CD4-positive, alpha-beta T cell treated with Interferon alpha-2 for 1 hour (primary cell): ENCODE measurements around the gene GRIK5.
"Not testable (repeated sequence)": the region's sequence is repeated elsewhere in the genome, so short reads cannot be mapped to it uniquely, and the experiment has no call there.

Experiments used
- DNase-seq, 2 donors: peaks; one replicate each; pipeline ENCODE4 v3.0.0-alpha.2; 2020 to 2022

The GRIK5 gene

GRCh38 chr19:42069619-42070351 lies at the start of gene GRIK5:
Gene GRIK5 (minus strand): TSS chr19:42070206. CDS start chr19:42065770, 4,436 bp downstream.
- DNase-seq, result no peak

GRCh38 chr19:42117076-42117475 lies 47.1 kb upstream of the GRIK5 start:
- no peak for DNase-seq

DNA sequence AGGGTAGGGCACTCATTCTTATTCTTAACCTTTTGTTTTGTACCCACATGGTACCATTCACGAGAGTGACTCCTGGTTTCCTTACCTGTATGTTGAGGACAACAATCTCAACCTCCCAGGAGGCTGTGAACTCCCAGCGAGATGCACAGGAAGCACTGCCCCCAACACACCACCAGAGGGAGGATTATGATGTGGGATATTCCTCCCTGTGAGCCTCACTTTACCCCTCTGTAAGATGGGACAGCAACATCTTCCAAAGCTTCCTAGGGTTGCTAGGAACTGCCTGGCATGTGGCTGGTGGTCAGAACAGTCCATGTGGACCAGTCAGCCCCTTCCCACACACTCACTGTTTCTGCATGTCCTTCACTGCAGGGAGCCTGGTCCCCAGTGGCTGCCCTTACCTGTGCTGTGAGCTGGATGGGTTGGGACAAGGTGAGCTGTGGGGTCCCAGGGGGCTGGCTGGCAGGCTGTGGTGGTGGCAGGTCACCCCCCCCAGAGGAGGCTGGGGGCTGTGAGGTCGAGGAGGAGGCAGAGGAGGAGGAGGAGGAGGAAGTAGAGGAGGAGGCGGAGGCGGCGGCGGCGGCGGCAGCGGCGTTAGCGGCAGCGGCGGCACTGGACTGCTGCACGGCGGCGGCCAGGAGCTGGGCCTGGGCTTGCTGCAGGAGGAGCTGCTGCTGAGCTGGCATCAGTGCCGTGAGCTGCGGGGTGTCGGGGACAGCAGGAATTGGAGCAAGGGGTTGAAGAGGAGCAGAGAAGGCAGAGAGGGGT lies 46.5 kb upstream of the GRIK5 start:
- DNase-seq, result no peak

DNA sequence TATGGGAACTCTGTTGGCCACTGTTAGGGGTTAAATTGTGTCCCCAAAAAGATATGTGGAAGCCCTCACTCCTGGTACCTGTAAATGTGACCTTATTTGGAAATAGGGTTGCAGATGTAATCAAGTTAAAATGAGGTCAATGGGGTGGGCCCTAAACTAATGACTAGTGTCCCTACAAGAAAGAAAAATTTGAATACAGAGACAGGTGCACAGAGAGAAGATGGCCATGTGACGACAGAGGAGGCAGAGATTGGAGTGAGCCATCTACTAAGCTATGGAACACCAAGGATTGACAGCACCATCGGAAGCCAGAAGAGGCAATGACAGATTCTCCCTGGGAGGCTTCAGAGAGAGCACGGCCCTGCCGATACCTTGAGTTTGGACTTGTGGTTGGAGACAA lies 45.7 kb upstream of the GRIK5 start:
- no peak for DNase-seq

- no peak for DNase-seq
Observed at GRCh38 chr19:42115219-42115618, 45.2 kb upstream of the GRIK5 start.

GRCh38 chr19:42114412-42114811 lies 44.4 kb upstream of the GRIK5 start:
- peak in 1 of 2 donors; percentile 19 for DNase-seq

GRCh38 chr19:42113641-42114348 lies 43.8 kb upstream of the GRIK5 start:
- peak in 1 of 2 donors; percentile 58 for DNase-seq

- DNase-seq, result no peak
Observed at GRCh38 chr19:42111811-42112210, 41.8 kb upstream of the GRIK5 start.

GRCh38 chr19:42111384-42111783 lies 41.4 kb upstream of the GRIK5 start:
- no peak for DNase-seq

DNA sequence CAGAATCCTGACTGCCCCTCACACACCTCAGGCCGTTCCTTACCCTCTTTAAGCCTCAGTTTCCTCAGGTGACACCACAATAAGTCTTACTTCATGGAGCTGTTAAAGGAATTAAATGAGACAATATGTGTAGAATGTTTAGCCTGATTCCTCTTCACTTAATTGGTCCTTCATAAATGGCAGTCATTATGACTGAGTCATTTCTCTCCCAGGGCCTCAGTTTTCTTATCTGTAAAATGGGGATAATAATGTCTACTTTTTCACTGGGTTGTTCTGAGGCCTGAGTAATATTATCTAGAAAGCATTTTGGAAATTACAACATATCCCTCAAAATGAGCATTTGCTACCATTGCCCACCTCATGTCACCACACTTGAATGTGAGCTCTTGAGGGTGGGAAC lies 40.7 kb upstream of the GRIK5 start:
- no peak for DNase-seq

DNA sequence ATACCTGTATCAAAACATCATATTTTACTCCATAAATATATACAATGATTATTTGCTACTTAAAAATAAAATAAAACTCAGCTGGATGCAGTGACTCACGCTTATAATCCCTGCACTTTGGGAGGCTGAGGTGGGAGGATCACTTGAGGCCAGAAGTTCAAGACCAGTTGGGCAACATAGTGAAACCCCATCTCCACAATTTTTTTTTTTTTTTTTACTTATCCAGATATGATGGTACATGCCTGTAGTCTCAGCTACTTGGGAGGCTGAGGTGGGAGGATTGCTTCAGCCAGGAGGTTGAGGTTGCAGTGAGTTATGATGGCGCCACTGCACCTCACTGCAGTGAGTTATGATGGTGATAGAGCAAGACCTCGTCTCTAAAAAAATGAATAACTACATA lies 39.9 kb upstream of the GRIK5 start:
- DNase-seq, result no peak

GRCh38 chr19:42108527-42109389 lies 38.8 kb upstream of the GRIK5 start:
- DNase-seq, result peak; percentile 88 to 91

GRCh38 chr19:42105368-42105767 lies 35.4 kb upstream of the GRIK5 start:
- no peak for DNase-seq

DNA sequence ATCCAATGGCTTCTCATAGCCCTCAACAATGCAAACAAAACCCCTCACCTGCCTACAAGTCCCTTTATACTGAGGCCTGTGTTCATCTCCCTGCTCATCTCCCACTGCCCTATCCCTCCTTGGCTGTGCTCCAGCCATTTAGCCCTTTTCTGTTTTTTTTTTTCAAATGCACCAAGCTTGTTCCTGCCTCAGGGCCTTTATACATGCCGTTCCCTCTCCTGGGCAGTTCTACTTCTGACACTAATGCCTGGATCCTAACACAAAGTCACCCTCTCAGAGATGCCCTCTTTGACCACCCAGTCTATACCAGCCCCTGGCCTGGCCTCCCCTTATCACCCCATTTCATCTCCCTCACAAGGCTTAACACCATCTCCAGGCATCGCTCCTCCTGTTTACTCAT lies 32.9 kb upstream of the GRIK5 start:
- no peak for DNase-seq

- not testable (repeated sequence) for DNase-seq
Observed at GRCh38 chr19:42100241-42100640, 30.2 kb upstream of the GRIK5 start.

DNA sequence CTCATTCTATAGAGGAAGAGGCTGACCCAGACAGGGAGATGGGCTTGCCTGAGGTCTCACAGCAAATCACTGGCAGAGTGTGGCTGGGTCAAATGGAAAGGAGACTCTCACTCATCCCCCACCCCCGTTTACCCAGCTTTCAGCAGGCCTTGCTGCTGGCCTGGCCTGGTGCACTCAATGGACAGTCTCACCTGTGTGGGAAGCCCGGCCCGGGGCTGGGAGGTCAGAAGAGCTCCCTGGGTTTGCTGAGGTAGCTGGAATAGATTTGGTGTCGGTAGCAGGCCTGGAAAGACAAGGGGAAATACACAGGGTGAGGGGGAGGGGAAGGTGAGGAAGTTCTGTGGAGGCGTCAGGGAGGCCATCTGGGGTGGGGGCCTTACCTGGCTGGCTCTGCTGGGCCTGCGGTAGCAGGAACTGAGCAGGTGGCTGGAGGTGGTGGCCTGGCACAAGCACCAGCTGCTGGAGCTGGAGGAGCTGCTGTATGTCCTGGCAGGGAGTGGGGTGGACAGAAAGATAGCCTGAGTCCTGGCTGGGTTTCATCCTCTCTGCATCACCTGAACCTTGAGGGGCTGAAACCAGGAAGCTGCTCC lies 29.4 kb upstream of the GRIK5 start:
- no peak for DNase-seq

GRCh38 chr19:42098781-42099180 lies 28.8 kb upstream of the GRIK5 start:
- DNase-seq, result no peak

- DNase-seq, result no peak
Observed at GRCh38 chr19:42097461-42097860, 27.5 kb upstream of the GRIK5 start.

GRCh38 chr19:42096255-42096837 lies 26.3 kb upstream of the GRIK5 start:
- DNase-seq, result no peak

GRCh38 chr19:42095814-42096230 lies 25.8 kb upstream of the GRIK5 start:
- no peak for DNase-seq

DNA sequence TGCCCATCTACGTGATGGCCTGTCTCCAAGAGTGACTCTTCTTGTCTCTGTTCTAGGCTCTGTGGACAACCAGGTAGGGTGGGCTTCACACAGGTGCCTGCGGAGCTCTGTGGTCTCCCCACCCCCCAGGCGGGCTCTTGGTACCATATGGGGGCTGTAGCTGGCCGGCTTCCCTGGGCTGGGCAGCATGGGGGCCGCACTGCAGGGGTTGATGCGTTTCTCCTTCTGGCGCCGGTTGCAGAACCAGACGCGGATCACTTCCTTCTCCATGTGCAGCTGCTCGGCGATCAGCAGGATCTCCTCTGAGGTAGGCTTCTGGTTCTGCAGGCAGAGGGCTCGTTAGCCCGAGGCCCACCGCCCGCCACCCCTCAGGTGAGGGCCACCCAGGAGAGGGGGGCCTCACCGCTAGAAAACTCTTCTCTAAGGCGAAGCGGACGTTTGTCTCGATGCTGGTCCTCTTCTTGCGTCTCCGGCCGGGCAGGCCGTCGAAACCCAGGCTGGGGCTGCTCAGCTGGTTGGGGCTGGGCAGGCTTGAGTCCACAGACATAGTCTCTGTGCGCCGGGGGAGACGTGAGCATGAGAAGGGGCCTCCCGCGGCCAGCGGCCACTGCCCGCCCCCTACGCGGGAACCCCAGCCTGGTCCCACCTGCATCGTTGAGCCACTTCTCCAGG lies 25.3 kb upstream of the GRIK5 start:
- DNase-seq, result no peak
